HEK293 (cell line): Measurements from ENCODE around the gene RLF.

Experiments used
- ATF2 ChIP-seq: fragments of 450-650 bp; formaldehyde crosslinking; IDR thresholded peaks from 2 replicates; pipeline ENCODE4 v1.5.1; 2016; ENCODE audit warnings: missing biosample characterization, missing genetic modification characterization, low read depth
- BCL11A ChIP-seq: fragments of 450-650 bp; formaldehyde crosslinking; IDR thresholded peaks from 2 replicates; pipeline ENCODE4 v1.5.1; 2016; ENCODE audit warnings: low read depth, missing biosample characterization, missing genetic modification characterization
- IKZF3 ChIP-seq: fragments of 450-650 bp; IDR thresholded peaks from 2 replicates; pipeline ENCODE4 v1.5.0; 2018; ENCODE audit warnings: missing biosample characterization, mild to moderate bottlenecking, missing genetic modification characterization, moderate library complexity
- KLF10 ChIP-seq: fragments of 450-650 bp; IDR thresholded peaks from 2 replicates; pipeline ENCODE4 v1.5.1; 2018; ENCODE audit warnings: missing biosample characterization, mild to moderate bottlenecking, missing genetic modification characterization
- KLF8 ChIP-seq: fragments of 450-650 bp; formaldehyde crosslinking; IDR thresholded peaks from 2 replicates; pipeline ENCODE4 v1.5.1; 2016; ENCODE audit warnings: missing biosample characterization, missing genetic modification characterization
- OSR2 ChIP-seq: fragments of 450-650 bp; formaldehyde crosslinking; IDR thresholded peaks from 2 replicates; pipeline ENCODE4 v1.5.1; 2016; ENCODE audit warnings: missing biosample characterization, missing genetic modification characterization
- PRDM10 ChIP-seq: fragments of 450-650 bp; formaldehyde crosslinking; IDR thresholded peaks from 2 replicates; pipeline ENCODE4 v1.5.1; 2016; ENCODE audit warnings: missing biosample characterization, missing genetic modification characterization
- SETDB1 ChIP-seq: IDR thresholded peaks from one replicate; pipeline ENCODE4 v1.6.1; 2017; ENCODE audit warnings: mild to moderate bottlenecking, low read length, moderate library complexity, mixed read lengths; ENCODE audit not compliant: insufficient read length
- ZBTB1 ChIP-seq: fragments of 450-650 bp; formaldehyde crosslinking; IDR thresholded peaks from 2 replicates; pipeline ENCODE4 v1.5.1; 2016; ENCODE audit warnings: missing biosample characterization, missing genetic modification characterization
- ZBTB49 ChIP-seq: fragments of 450-650 bp; formaldehyde crosslinking; IDR thresholded peaks from 2 replicates; pipeline ENCODE4 v1.5.1; 2016; ENCODE audit warnings: missing biosample characterization, missing genetic modification characterization, low read depth
- ZEB2 ChIP-seq: fragments of 450-650 bp; formaldehyde crosslinking; IDR thresholded peaks from 2 replicates; pipeline ENCODE4 v1.5.1; 2016; ENCODE audit warnings: missing biosample characterization, missing genetic modification characterization
- ZFP37 ChIP-seq: fragments of 450-650 bp; formaldehyde crosslinking; IDR thresholded peaks from 2 replicates; pipeline ENCODE4 v1.5.1; 2016; ENCODE audit warnings: missing biosample characterization, missing genetic modification characterization
- ZNF132 ChIP-seq: fragments of 450-650 bp; formaldehyde crosslinking; IDR thresholded peaks from 2 replicates; pipeline ENCODE4 v1.5.1; 2017; ENCODE audit warnings: missing biosample characterization, missing genetic modification characterization, borderline replicate concordance
- ZNF138 ChIP-seq: fragments of 450-650 bp; formaldehyde crosslinking; IDR thresholded peaks from 2 replicates; pipeline ENCODE4 v1.5.1; 2016; ENCODE audit warnings: missing biosample characterization, missing genetic modification characterization, borderline replicate concordance
- ZNF202 ChIP-seq: fragments of 450-650 bp; formaldehyde crosslinking; IDR thresholded peaks from 2 replicates; pipeline ENCODE4 v1.5.1; 2016; ENCODE audit warnings: missing biosample characterization, missing genetic modification characterization, borderline replicate concordance
- ZNF514 ChIP-seq: fragments of 450-650 bp; formaldehyde crosslinking; IDR thresholded peaks from 2 replicates; pipeline ENCODE4 v1.5.1; 2016; ENCODE audit warnings: missing biosample characterization, missing genetic modification characterization
- ZNF571 ChIP-seq: fragments of 450-650 bp; formaldehyde crosslinking; IDR thresholded peaks from 2 replicates; pipeline ENCODE4 v1.5.0; 2017; ENCODE audit warnings: missing biosample characterization, missing genetic modification characterization
- ZNF585B ChIP-seq: fragments of 450-650 bp; formaldehyde crosslinking; IDR thresholded peaks from 2 replicates; pipeline ENCODE4 v1.5.1; 2016; ENCODE audit warnings: missing biosample characterization, missing genetic modification characterization
- ZNF626 ChIP-seq: fragments of 450-650 bp; sonication (Bioruptor Pico); formaldehyde crosslinking; IDR thresholded peaks from 2 replicates; pipeline ENCODE4 v1.5.1; 2018; ENCODE audit warnings: missing biosample characterization, missing genetic modification characterization, inconsistent platforms
- ZNF629 ChIP-seq: fragments of 450-650 bp; formaldehyde crosslinking; IDR thresholded peaks from 2 replicates; pipeline ENCODE4 v1.5.1; 2017; ENCODE audit warnings: missing biosample characterization, missing genetic modification characterization
- ZNF654 ChIP-seq: fragments of 450-650 bp; formaldehyde crosslinking; IDR thresholded peaks from 2 replicates; pipeline ENCODE4 v1.5.1; 2016; ENCODE audit warnings: low read depth, missing biosample characterization, missing genetic modification characterization
- ZNF664 ChIP-seq: fragments of 450-650 bp; formaldehyde crosslinking; IDR thresholded peaks from 2 replicates; pipeline ENCODE4 v1.5.1; 2016; ENCODE audit warnings: missing biosample characterization, missing genetic modification characterization
- ZNF704 ChIP-seq: fragments of 450-650 bp; formaldehyde crosslinking; IDR thresholded peaks from 2 replicates; pipeline ENCODE4 v1.5.1; 2016; ENCODE audit warnings: missing biosample characterization, missing genetic modification characterization
- ZNF76 ChIP-seq: fragments of 450-650 bp; formaldehyde crosslinking; IDR thresholded peaks from 2 replicates; pipeline ENCODE4; 2016; ENCODE audit warnings: low read depth, missing biosample characterization, missing genetic modification characterization, borderline replicate concordance
- ZNF768 ChIP-seq: fragments of 450-650 bp; formaldehyde crosslinking; IDR thresholded peaks from 2 replicates; pipeline ENCODE4 v1.5.1; 2018; ENCODE audit warnings: missing biosample characterization, mild to moderate bottlenecking, missing genetic modification characterization
- ZNF830 ChIP-seq: fragments of 450-650 bp; IDR thresholded peaks from 2 replicates; pipeline ENCODE4 v1.5.0; 2018; ENCODE audit warnings: missing biosample characterization, missing genetic modification characterization, low read depth, mild to moderate bottlenecking, moderate library complexity
- ZSCAN18 ChIP-seq: fragments of 450-650 bp; formaldehyde crosslinking; IDR thresholded peaks from 2 replicates; pipeline ENCODE4 v1.5.1; 2016; ENCODE audit warnings: missing biosample characterization, missing genetic modification characterization

Gene RLF

GRCh38 chr1:40141878-40142535, 19.2 kb upstream of the RLF start (continued):
- TF ChIP-seq ZNF202 (tag by site-specific recombination) (no peak), ZNF830 (no peak), ATF2 (0 out of 2 replicates have a peak, but pooled peaks have one; percentile 30), BCL11A (tag by site-specific recombination) (0 out of 2 replicates have a peak, but pooled peaks have one; percentile 51), ZNF704 (no peak), ZNF571 (tag by site-specific recombination) (no peak), ZNF626 (tag by site-specific recombination) (no peak), KLF8 (tag by site-specific recombination) (no peak), OSR2 (tag by site-specific recombination) (peak; percentile 43; the same call in 1 of the 2 replicates), ZNF132 (tag by site-specific recombination) (no peak), ZNF514 (tag by site-specific recombination) (no peak), ZNF76 (tag by site-specific recombination) (no peak), ZEB2 (0 out of 2 replicates have a peak, but pooled peaks have one; percentile 22), ZFP37 (no peak), ZSCAN18 (no peak), IKZF3 (tag by site-specific recombination) (no peak; the same call in 1 of the 2 replicates), ZNF585B (tag by site-specific recombination) (no peak), ZNF768 (tag by site-specific recombination) (no peak), ZBTB49 (no peak), ZNF664 (tag by site-specific recombination) (no peak), SETDB1 (no peak), ZNF138 (tag by site-specific recombination) (no peak), ZNF629 (peak; percentile 84), PRDM10 (tag by site-specific recombination) (peak; percentile 83), KLF10 (no peak), ZBTB1 (tag by site-specific recombination) (no peak), ZNF654 (tag by site-specific recombination) (no peak)
